Measurements from ENCODE around the gene FGR.
A peak's percentile ranks its signal among the peaks of the same experiment; 100 is the strongest.

The FGR gene

GRCh38 chr1:27585684-27586083, 49.3 kb downstream of the FGR start:
- no peak for DNase-seq

GRCh38 chr1:27584453-27584852, 50.5 kb downstream of the FGR start:
- no peak for DNase-seq

GRCh38 chr1:27583479-27583878, 51.5 kb downstream of the FGR start:
- no peak for DNase-seq

GRCh38 chr1:27581823-27582243, 53.2 kb downstream of the FGR start:
- DNase-seq: no peak

GRCh38 chr1:27577504-27578188, 57.3 kb downstream of the FGR start:
- no peak for DNase-seq

GRCh38 chr1:27576806-27577227, 58.2 kb downstream of the FGR start:
- DNase-seq: no peak

GRCh38 chr1:27575840-27576331, 59.1 kb downstream of the FGR start:
- DNase-seq: no peak

GRCh38 chr1:27574871-27575831, 59.8 kb downstream of the FGR start:
- DNase-seq: peak; percentile 86

- no peak for DNase-seq
Measured at GRCh38 chr1:27574001-27574781, 60.8 kb downstream of the FGR start.

- no peak for DNase-seq
Measured at GRCh38 chr1:27572679-27573426, 62.1 kb downstream of the FGR start.

- DNase-seq: no peak
Measured at GRCh38 chr1:27572019-27572678, 62.8 kb downstream of the FGR start.

GRCh38 chr1:27571439-27572018, 63.5 kb downstream of the FGR start:
- no peak for DNase-seq

GRCh38 chr1:27570784-27571183, 64.2 kb downstream of the FGR start:
- DNase-seq: no peak

GRCh38 chr1:27570356-27570755, 64.6 kb downstream of the FGR start:
- no peak for DNase-seq

GRCh38 chr1:27569506-27570291, 65.3 kb downstream of the FGR start:
- no peak for DNase-seq

- DNase-seq: no peak
Measured at GRCh38 chr1:27569088-27569460, 65.9 kb downstream of the FGR start.

GRCh38 chr1:27568300-27569087, 66.5 kb downstream of the FGR start:
- peak; percentile 87 for DNase-seq

- no peak for DNase-seq
Measured at GRCh38 chr1:27567971-27568299, 67.0 kb downstream of the FGR start.

GRCh38 chr1:27567146-27567526, 67.8 kb downstream of the FGR start:
- DNase-seq: no peak

Measured in fibroblast of upper back skin (primary cell).